CD14-positive monocyte (primary cell): ENCODE data around the gene CNN1. TPM values are rescaled to one million over a fixed set of nuclear protein-coding genes. Genes with fewer than 3 reads are reported as not detected.

Experiments
- DNase-seq, 3 donors: peaks; one replicate each; pipeline ENCODE4 v3.0.0-alpha.2; 2011 to 2022
- H2AFZ ChIP-seq: 2 replicates; pipeline ENCODE4 v1.6.0; 2012; ENCODE audit warnings: mild to moderate bottlenecking, low read depth, low read length, inconsistent platforms; ENCODE audit not compliant: insufficient read depth, poor library complexity, severe bottlenecking
- H3K27ac ChIP-seq, 2 donors: 1 replicate in 1 of 2; 2 replicates in 1 of 2; pipeline ENCODE4 v1.5.1; 2012 to 2013; ENCODE audit warnings: low read length in 2 of 2, control low read depth in 1 of 2, inconsistent platforms in 1 of 2, low read depth in 1 of 2, mild to moderate bottlenecking in 1 of 2
- H3K27me3 ChIP-seq, 2 donors: one replicate each; pipeline versions ENCODE4 v1.6.0 to v1.6.1; 2011 to 2013; ENCODE audit warnings: low read length in 2 of 2; ENCODE audit not compliant: control insufficient read depth in 2 of 2, insufficient read depth in 2 of 2
- H3K36me3 ChIP-seq, 2 donors: replicated peaks in 1 of 2; 1 replicate in 1 of 2; 2 replicates in 1 of 2; pipeline versions ENCODE4 v1.5.1 to v1.6.1; 2012 to 2013; ENCODE audit warnings: low read length in 2 of 2, control low read depth in 1 of 2, inconsistent platforms in 1 of 2, mild to moderate bottlenecking in 1 of 2; ENCODE audit not compliant: insufficient read depth in 2 of 2, control insufficient read depth in 1 of 2
- H3K4me1 ChIP-seq, 2 donors: 1 replicate in 1 of 2; 2 replicates in 1 of 2; pipeline versions ENCODE4 v1.5.1 to v1.6.1; 2012 to 2013; ENCODE audit warnings: low read length in 2 of 2, control low read depth in 1 of 2, inconsistent platforms in 1 of 2, mild to moderate bottlenecking in 1 of 2, moderate library complexity in 1 of 2; ENCODE audit not compliant: insufficient read depth in 2 of 2, control insufficient read depth in 1 of 2
- H3K4me2 ChIP-seq: replicated peaks from 2 replicates; pipeline ENCODE3; 2012; ENCODE audit warnings: low read length, moderate library complexity, mild to moderate bottlenecking; ENCODE audit not compliant: poor library complexity, severe bottlenecking; ENCODE audit errors: extremely low read depth
- H3K4me3 ChIP-seq, 3 experiments: fragments of 200-600 bp in 1 of 3; sonication (generic) in 1 of 3; replicated peaks in 1 of 3; 1 replicate in 2 of 3; 2 replicates in 1 of 3; pipeline ENCODE4 v1.5.1; 2011 to 2013; ENCODE audit warnings: low read length in 3 of 3, mild to moderate bottlenecking in 3 of 3, control low read depth in 2 of 3, low read depth in 2 of 3, inconsistent platforms in 1 of 3, moderate library complexity in 1 of 3
- H3K79me2 ChIP-seq: 2 replicates; pipeline ENCODE4 v1.6.0; 2012; ENCODE audit warnings: mild to moderate bottlenecking, control low read depth, inconsistent platforms, low read length, moderate library complexity; ENCODE audit not compliant: insufficient read depth
- H3K9ac ChIP-seq: 2 replicates; pipeline ENCODE4 v1.6.0; 2017; ENCODE audit warnings: low read length, mild to moderate bottlenecking; ENCODE audit not compliant: insufficient read depth, poor library complexity, severe bottlenecking
- H3K9me3 ChIP-seq, 2 donors: replicated peaks in 1 of 2; 1 replicate in 1 of 2; 2 replicates in 1 of 2; pipeline versions ENCODE4 v1.5.1 to v1.6.1; 2012 to 2013; ENCODE audit warnings: low read length in 2 of 2, control low read depth in 1 of 2; ENCODE audit not compliant: control insufficient read depth in 1 of 2, insufficient read depth in 1 of 2
- H4K20me1 ChIP-seq: 2 replicates; pipeline ENCODE4 v1.6.0; 2012; ENCODE audit warnings: mild to moderate bottlenecking, low read length, control low read depth, moderate library complexity; ENCODE audit not compliant: insufficient read depth
- H3K27ac Mint-ChIP-seq, 7 donors: one replicate each; pipeline ENCODE4 v1.8.0; 2020; ENCODE audit warnings: mild to moderate bottlenecking in 7 of 7, mixed read lengths in 7 of 7, moderate library complexity in 6 of 7, inconsistent platforms in 2 of 7
- H3K27me3 Mint-ChIP-seq, 3 donors: one replicate each; pipeline ENCODE4 v1.8.0; 2021 to 2022; ENCODE audit warnings: low read depth in 3 of 3, mild to moderate bottlenecking in 3 of 3, mixed read lengths in 3 of 3, moderate library complexity in 3 of 3, inconsistent platforms in 1 of 3
- H3K36me3 Mint-ChIP-seq, 2 donors: one replicate each; pipeline ENCODE4 v1.8.0; 2020; ENCODE audit warnings: mixed read lengths in 2 of 2, inconsistent platforms in 1 of 2, mild to moderate bottlenecking in 1 of 2
- H3K4me1 Mint-ChIP-seq: one replicate; pipeline ENCODE4 v1.8.0; 2020; ENCODE audit warnings: mild to moderate bottlenecking, mixed read lengths
- H3K4me3 Mint-ChIP-seq, 2 donors: one replicate each; pipeline ENCODE4 v1.8.0; 2020; ENCODE audit warnings: mild to moderate bottlenecking in 2 of 2, mixed read lengths in 2 of 2, moderate library complexity in 1 of 2
- H3K9me3 Mint-ChIP-seq, 7 donors: one replicate each; pipeline ENCODE4 v1.8.0; 2020 to 2022; ENCODE audit warnings: mixed read lengths in 7 of 7, mild to moderate bottlenecking in 6 of 7, moderate library complexity in 6 of 7, inconsistent platforms in 2 of 7
- WGBS: methylation state at CpG from one replicate; pipeline ENCODE4 v1.1.5; 2013; ENCODE audit warnings: missing lambda C conversion rate; ENCODE audit not compliant: insufficient coverage; 5-methylcytosine and 5-hydroxymethylcytosine counted together
- intact Hi-C, 2 donors: fragments of 100-400 bp; cut with micrococcal nuclease; formaldehyde crosslinking; loops; one replicate each; pipeline versions ENCODE4 v1.15.0 to v1.15.1; 2023
- polyA plus RNA-seq, 3 donors: library from polyadenylated mRNA; depleted of rRNA in 1 of 3; unstranded in 2 of 3; stranded (reverse) in 1 of 3; fragments of 300-500 nt in 2 of 3; fragments of >200 nt in 1 of 3; fragmentation: Illumina TruSeq in 2 of 3; gene quantifications; 1 replicate in 2 of 3; 2 replicates in 1 of 3; pipeline ENCODE4 v1.2.3, GENCODE V29; 2012 to 2021
- TF ChIP-seq, protein P1 (sequence below): fragments of 200-600 bp; IDR thresholded peaks from one replicate; pipeline ENCODE4 v1.8.0; 2022; ENCODE audit warnings: antibody characterized with exemption, mild to moderate bottlenecking

The CNN1 gene
- polyA plus RNA-seq, 3 donors: not detected

- H3K79me2 ChIP-seq: peaks cover 37% of the 10 kb centered on the region
- TF ChIP-seq, protein P1, sequence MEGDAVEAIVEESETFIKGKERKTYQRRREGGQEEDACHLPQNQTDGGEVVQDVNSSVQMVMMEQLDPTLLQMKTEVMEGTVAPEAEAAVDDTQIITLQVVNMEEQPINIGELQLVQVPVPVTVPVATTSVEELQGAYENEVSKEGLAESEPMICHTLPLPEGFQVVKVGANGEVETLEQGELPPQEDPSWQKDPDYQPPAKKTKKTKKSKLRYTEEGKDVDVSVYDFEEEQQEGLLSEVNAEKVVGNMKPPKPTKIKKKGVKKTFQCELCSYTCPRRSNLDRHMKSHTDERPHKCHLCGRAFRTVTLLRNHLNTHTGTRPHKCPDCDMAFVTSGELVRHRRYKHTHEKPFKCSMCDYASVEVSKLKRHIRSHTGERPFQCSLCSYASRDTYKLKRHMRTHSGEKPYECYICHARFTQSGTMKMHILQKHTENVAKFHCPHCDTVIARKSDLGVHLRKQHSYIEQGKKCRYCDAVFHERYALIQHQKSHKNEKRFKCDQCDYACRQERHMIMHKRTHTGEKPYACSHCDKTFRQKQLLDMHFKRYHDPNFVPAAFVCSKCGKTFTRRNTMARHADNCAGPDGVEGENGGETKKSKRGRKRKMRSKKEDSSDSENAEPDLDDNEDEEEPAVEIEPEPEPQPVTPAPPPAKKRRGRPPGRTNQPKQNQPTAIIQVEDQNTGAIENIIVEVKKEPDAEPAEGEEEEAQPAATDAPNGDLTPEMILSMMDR: no peak
- H3K4me1 ChIP-seq: peaks cover 13 to 16% of the 10 kb centered on the region in 2 donors
- no peak overlapping the region for H3K4me2 ChIP-seq
- Mint-ChIP-seq H3K36me3 (peaks cover 3 to 12% of the 10 kb centered on the region in 2 donors), H3K4me1 (peaks cover 16% of the 10 kb centered on the region), H3K27ac (peak overlapping the region in 6 of 7 donors; percentile 87 to 97 (median 94)), H3K27me3 (peaks cover 0 to 2% (median 2%) of the 10 kb centered on the region in 3 donors), H3K4me3 (peak overlapping the region in 1 of 2 donors; percentile 93), H3K9me3 (peaks cover 0 to 3% (median 0%) of the 10 kb centered on the region in 7 donors)
- peaks cover 15% of the 10 kb centered on the region for H4K20me1 ChIP-seq
- intact Hi-C loops: loop anchor here (5.0 to 10.0 kb wide), 3 partner anchors 41 to 99 kb away; partner anchors contain the start of gene ZNF653 (in 1 of the 2)
- DNase-seq: no peak
- H3K27ac ChIP-seq: peak overlapping the region in 1 of 2 donors; percentile 85
- no peaks in the 10 kb centered on the region for H3K36me3 ChIP-seq
- H3K9ac ChIP-seq: no peak overlapping the region
- H2AFZ ChIP-seq: no peak overlapping the region
- H3K27me3 ChIP-seq: no peaks in the 10 kb centered on the region
- no peak overlapping the region for H3K4me3 ChIP-seq
- 88% methylated on average over 6 of the region's 10 CpGs for WGBS
- H3K9me3 ChIP-seq: no peaks in the 10 kb centered on the region
Measured at GRCh38 chr19:11596156-11596555, 57.5 kb downstream of the CNN1 start.

DNA sequence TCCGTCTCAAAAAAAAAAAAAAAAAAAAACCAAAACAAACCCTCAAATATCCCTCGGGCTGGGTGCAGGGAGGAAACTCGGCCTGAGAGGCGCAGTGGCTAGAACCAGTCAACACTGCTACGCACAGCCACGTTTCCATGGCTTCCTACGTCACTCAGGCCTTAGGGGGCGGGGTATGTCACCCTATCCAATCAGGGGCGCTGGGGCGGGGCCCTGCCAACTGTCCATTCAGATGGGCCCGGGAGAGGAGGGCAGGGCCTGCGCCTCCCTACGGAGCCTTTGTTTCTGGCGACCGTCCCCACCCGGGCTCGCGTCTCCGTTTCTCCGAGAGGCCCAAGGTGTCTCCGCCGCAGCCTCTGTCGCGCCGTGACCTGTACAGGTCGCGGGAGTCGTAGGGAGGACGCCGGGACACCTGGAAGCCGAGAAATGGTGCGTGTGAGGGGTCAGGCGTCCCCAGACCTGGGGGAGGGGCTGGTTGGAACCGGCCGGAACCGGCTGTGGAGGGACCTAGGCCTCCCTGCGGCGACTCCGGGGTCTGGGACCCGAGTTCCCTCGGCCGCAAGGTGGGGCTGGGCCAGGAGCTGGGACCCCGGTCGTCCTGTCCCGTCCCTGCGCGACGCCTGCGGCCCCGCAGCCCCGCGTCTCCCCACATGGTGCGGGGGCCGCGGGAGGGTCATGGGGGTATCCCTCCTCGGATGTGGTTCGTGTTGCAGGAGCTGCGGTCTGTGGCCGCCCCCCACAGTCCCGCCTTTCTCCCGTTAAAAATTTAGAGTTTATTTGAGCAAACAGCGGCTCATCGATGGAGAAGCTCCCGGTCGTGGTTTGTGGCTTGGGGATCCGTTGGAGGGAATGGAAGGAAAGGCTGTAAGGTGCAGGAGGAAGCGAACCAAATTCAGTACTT, 58.8 kb downstream of the CNN1 start, which contains the start of gene ZNF627:
Gene ZNF627, plus strand, starts transcription at position 282 of the 901 bp plus-strand sequence. Its CDS starts 145 bp downstream, at position 427.
- intact Hi-C loops: loop anchor here (5.0 to 10.0 kb wide), 3 partner anchors 40 to 97 kb away; partner anchors contain the start of gene ZNF653 (in 1 of the 2)
- Mint-ChIP-seq H3K4me3 (peak within 1 kb of the TSS; percentile 93 to 95), H3K27me3 (peaks cover 0 to 2% (median 2%) of the 10 kb centered on the region in 3 donors), H3K36me3 (peaks cover 3 to 13% of the 10 kb centered on the region in 2 donors), H3K27ac (peak within 1 kb of the TSS; percentile 87 to 97 (median 95)), H3K9me3 (peaks cover 0 to 3% (median 1%) of the 10 kb centered on the region in 7 donors), H3K4me1 (peaks cover 19% of the 10 kb centered on the region)
- Histone ChIP-seq H3K9me3 (no peaks in the 10 kb centered on the region), H3K27me3 (no peaks in the 10 kb centered on the region), H3K9ac (peak within 1 kb of the TSS; percentile 89), H3K4me2 (peak within 1 kb of the TSS; percentile 98), H3K27ac (peak within 1 kb of the TSS; percentile 85 to 90), H3K79me2 (peaks cover 49% of the 10 kb centered on the region), H2AFZ (peak within 1 kb of the TSS; percentile 85), H3K36me3 (no peaks in the 10 kb centered on the region), H4K20me1 (peaks cover 20% of the 10 kb centered on the region), H3K4me1 (peaks cover 13 to 16% of the 10 kb centered on the region in 2 donors), H3K4me3 (peak within 1 kb of the TSS; percentile 60 to 93 (median 93))
- DNase-seq: peak; percentile 99 to 100 (median 99)
- WGBS: under 1% methylated on average over 66 of the region's 67 CpGs
- TF ChIP-seq, protein P1: peak; percentile 31
